Measurements from ENCODE around the gene PSMA2. TPM values are rescaled to one million over a fixed set of nuclear protein-coding genes. Genes with fewer than 3 reads are reported as not detected.

PSMA2 gene
- total RNA-seq, 1 experiment from 2014 or later, result 152 TPM

- no peak for TF ChIP-seq REST (IDR thresholded peaks at IDR 0.05; ENCODE audit: low read depth)
- no peak for TF ChIP-seq ZNF274 (IDR thresholded peaks at IDR 0.05; ENCODE audit: low read depth, low read length)
Observed at GRCh38 chr7:42876182-42877068, 55.5 kb downstream of the PSMA2 start (continued).

DNA sequence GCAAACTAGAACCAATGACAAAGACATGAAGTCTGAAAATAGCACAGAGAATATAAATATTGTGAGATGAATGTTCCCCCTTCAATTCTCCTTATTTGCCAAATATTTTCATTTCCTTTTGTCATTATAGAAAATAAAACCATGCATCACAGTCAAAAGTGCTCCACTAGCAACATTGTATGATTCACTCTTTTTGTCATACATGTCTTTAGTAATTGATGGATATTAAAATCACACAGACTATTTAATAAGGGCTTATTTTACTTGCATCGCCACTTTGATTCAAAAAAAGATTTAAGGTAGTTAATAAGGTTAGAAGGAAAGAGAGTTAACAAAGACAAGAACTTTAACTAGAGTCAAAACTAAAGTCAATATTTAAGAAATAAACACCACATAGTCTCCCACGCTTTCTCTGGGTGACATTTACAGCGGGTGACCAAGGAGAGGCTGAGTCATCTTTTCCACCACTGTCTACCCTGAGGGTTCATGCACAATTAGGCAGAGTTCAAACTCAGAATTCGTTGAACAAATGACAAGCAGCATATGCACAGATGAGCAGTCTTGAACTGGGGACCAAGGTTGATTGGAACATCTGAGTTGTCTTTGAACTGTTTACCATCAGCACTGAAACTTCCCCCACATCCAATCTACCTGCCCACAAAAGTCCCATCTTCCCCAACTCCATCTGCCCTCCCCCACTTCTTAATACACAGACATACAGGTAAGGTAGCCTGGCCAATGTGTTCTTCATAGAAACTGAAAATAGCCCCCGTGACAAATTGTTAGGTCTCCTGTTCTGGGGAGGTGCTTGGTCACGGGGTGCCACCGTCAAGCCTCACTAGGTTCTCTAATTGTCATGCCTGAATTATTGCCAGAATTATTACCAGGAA lies 62.6 kb downstream of the PSMA2 start:
- intact Hi-C loops (cut with micrococcal nuclease), result no loop called here
- no peak for TF ChIP-seq EZH2 (IDR thresholded peaks at IDR 0.05)
- peak; percentile 37; the same call in 1 of the 2 replicates for TF ChIP-seq SP1 (IDR thresholded peaks at IDR 0.05; ENCODE audit: low read depth)
- TF ChIP-seq EGR1 (IDR thresholded peaks at IDR 0.05; ENCODE audit: low read depth), result peak; percentile 70; the same call in 1 of the 2 replicates
- no peak for TF ChIP-seq CTCF (IDR thresholded peaks at IDR 0.05 in 2 of 3, conservative IDR thresholded peaks at IDR 0.05 in 1 of 3; ENCODE audit: borderline replicate concordance in 1 of 3, insufficient read depth in 1 of 3, low read depth in 2 of 3, low read length in 2 of 3)
- TF ChIP-seq CEBPB (IDR thresholded peaks at IDR 0.05; ENCODE audit: low read depth), result no peak
- no peak for TF ChIP-seq SRF (IDR thresholded peaks at IDR 0.05; ENCODE audit: low read depth)
- TF ChIP-seq SIN3A (IDR thresholded peaks at IDR 0.05; ENCODE audit: low read depth), result no peak
- TF ChIP-seq POLR2A (IDR thresholded peaks at IDR 0.05; ENCODE audit: borderline replicate concordance, extremely low read depth, insufficient read depth, insufficient read length), result no peak
- no peak for TF ChIP-seq ZNF274 (IDR thresholded peaks at IDR 0.05; ENCODE audit: low read depth, low read length)
- TF ChIP-seq TCF7L2 (IDR thresholded peaks at IDR 0.05; ENCODE audit: borderline replicate concordance, extremely low read depth, insufficient read depth, insufficient read length), result no peak
- no peak for TF ChIP-seq ZFX (IDR thresholded peaks at IDR 0.05)
- no peak for TF ChIP-seq YY1 (IDR thresholded peaks at IDR 0.05; ENCODE audit: extremely low read depth, insufficient replicate concordance, low read depth, low read length)
- TF ChIP-seq, protein P1, sequence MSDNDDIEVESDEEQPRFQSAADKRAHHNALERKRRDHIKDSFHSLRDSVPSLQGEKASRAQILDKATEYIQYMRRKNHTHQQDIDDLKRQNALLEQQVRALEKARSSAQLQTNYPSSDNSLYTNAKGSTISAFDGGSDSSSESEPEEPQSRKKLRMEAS (IDR thresholded peaks at IDR 0.05), result 0 out of 2 replicates have a peak, but pooled peaks have one; percentile 20
- TF ChIP-seq, protein P2, sequence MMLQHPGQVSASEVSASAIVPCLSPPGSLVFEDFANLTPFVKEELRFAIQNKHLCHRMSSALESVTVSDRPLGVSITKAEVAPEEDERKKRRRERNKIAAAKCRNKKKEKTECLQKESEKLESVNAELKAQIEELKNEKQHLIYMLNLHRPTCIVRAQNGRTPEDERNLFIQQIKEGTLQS (IDR thresholded peaks at IDR 0.05), result peak; percentile 46; the same call in 1 of the 2 replicates
- TF ChIP-seq POLR2AphosphoS5 (IDR thresholded peaks at IDR 0.05; ENCODE audit: low read depth, low read length), result no peak
- peak; percentile 72 for TF ChIP-seq JUND (IDR thresholded peaks at IDR 0.05)

More for the DNA sequence above, 62.6 kb downstream of the PSMA2 start:
- peaks cover 9 to 10% of the 10 kb centered on the region in 2 experiments for H3K4me1 ChIP-seq (ENCODE audit: control insufficient read depth in 1 of 2, insufficient read depth in 2 of 2, low read length in 2 of 2)
- no peaks in the 10 kb centered on the region for H3K9me3 ChIP-seq (ENCODE audit: control insufficient read depth in 1 of 2, insufficient read depth in 1 of 2, low read depth in 1 of 2, low read length in 2 of 2)
- no peaks in the 10 kb centered on the region for H4K20me1 ChIP-seq (ENCODE audit: insufficient read depth)
- DNase-seq (ENCODE audit: low read depth, low spot score) (peak; percentile 10), ATAC-seq (no peak; the same call in 1 of the 2 replicates)
- no peaks in the 10 kb centered on the region for H3K79me2 ChIP-seq (ENCODE audit: insufficient read depth, low read length)
- H3K4me3 ChIP-seq (replicated peaks in 1 of 2; ENCODE audit: low read depth in 1 of 2, low read length in 2 of 2), result no peak overlapping the region
- H3K27ac ChIP-seq (ENCODE audit: low read depth, low read length), result no peak overlapping the region
- no TSS peak for BruUV-seq (replicated peaks)
- no peaks in the 10 kb centered on the region for H3K9me2 ChIP-seq (ENCODE audit: insufficient read depth)
- ChIA-PET RAD21 (ENCODE audit: low non-redundant PET in 1 of 2, low total read pairs in 2 of 2, uncharacterized antibody in 2 of 2, unreplicated experiment in 2 of 2) (no interaction called here), CTCF (no interaction called here), POLR2A (no interaction called here)
- H3K9ac ChIP-seq (ENCODE audit: low read length), result no peak overlapping the region
- no peaks in the 10 kb centered on the region for H3K36me3 ChIP-seq (ENCODE audit: control insufficient read depth in 1 of 2, insufficient read depth in 2 of 2, low read length in 2 of 2)
- H3K4me2 ChIP-seq (ENCODE audit: low read length), result peak overlapping the region; percentile 8; the same call in 1 of the 2 replicates
- H3K27me3 ChIP-seq (ENCODE audit: insufficient read depth, low read length), result peaks cover 3% of the 10 kb centered on the region; the same call in 1 of the 2 replicates
- H2AFZ ChIP-seq (ENCODE audit: low read depth, low read length, poor library complexity, severe bottlenecking), result no peak overlapping the region
